Ramos (cell line): Measurements from ENCODE around the gene FBXL20.
"Not testable (repeated sequence)": the region's sequence is repeated elsewhere in the genome, so short reads cannot be mapped to it uniquely, and the experiment has no call there.

ENCODE experiments used
- in situ Hi-C: fragments of 300-500 bp; cut with MboI; formaldehyde crosslinking; loops from one replicate; pipeline ENCODE4 v1.14.3; 2022; ENCODE audit warnings: low sequenced_read_pairs; ENCODE audit not compliant: unreplicated experiment

FBXL20 gene, protein sequence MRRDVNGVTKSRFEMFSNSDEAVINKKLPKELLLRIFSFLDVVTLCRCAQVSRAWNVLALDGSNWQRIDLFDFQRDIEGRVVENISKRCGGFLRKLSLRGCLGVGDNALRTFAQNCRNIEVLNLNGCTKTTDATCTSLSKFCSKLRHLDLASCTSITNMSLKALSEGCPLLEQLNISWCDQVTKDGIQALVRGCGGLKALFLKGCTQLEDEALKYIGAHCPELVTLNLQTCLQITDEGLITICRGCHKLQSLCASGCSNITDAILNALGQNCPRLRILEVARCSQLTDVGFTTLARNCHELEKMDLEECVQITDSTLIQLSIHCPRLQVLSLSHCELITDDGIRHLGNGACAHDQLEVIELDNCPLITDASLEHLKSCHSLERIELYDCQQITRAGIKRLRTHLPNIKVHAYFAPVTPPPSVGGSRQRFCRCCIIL

DNA sequence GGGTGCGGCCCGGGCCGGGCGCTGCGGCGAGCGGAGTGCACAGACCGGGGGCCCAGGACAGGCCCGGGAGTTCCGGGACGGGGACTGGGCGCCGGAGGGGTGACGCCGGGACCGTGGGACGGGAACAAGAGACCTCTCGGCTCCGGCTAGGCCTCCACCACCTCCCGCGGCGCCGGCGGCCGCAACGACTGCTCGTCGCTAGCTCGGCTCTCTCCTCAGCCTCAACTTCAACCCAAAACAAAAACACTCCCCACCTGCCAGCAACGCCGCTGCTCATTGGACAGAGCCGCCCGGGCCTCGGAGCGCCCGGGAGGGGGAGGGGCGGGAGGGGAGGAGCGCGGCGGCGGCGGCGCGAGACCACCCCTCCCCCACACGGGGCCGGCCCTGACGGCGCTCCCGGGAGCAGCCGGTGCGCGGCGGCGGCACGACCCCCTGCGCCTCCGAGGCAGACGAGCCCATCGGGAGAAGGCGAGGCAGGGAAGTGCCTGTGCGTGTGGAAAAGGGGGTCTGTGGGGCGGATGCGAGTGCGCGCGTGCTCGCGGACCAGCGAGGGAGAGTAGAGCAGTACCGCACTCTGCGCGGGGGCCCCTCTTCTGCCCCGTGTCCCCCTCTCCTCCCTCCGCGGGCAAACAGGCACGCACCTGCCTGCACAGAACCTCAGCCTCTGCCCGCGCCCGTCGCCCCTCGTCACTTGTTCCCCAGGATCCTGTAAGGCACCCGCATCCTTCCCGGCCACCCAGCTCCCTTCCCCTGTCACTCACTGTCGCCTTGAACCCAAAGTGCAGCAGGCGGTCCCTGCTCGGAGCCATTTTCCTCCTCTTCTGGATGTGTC is at the start of gene FBXL20:
Gene FBXL20 (minus strand): TSS at position 215 of the 832 bp plus-strand sequence. CDS start 224 bp downstream, outside the sequence.
- in situ Hi-C loops = no loop called here

DNA sequence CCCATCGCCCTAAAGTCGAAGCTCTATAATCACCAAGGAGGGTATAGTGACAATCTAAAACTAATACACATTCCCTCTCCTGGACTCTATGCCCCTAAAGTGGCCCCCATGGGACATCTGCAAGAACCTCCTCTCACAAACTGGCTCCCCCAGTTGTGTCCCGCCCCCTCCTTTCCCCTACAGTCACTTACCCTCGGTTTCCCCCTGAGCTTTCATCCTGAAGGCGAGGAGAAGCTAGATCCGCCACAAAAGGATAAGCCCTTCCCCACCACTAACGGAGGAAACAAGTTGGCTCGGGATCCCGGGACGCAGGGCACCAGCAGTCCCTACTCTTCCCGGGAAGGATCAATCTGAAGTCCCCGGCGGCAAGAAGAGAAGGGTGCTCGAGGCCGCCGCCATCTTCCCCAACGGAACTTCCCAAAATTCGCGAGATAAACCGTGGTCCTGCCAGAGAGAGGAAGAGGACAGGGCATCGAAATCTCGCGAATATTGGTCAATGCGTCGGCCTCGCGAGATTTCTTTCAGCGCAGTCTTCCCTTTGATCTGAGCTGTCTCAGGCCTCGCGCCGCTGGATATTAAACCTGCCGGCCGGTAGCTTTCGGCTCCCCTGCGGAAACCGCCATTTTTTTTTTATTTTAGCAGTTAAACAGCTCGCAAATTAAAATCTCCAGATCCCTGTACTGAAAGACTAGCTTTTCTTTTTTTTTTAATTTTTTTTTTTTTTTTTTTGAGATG is 49.6 kb upstream of the FBXL20 start, which contains the start of gene MED1:
Gene MED1 (minus strand): TSS at position 417 of the 735 bp plus-strand sequence. CDS start 201 bp downstream, at position 216.
- in situ Hi-C loops = no loop called here

DNA sequence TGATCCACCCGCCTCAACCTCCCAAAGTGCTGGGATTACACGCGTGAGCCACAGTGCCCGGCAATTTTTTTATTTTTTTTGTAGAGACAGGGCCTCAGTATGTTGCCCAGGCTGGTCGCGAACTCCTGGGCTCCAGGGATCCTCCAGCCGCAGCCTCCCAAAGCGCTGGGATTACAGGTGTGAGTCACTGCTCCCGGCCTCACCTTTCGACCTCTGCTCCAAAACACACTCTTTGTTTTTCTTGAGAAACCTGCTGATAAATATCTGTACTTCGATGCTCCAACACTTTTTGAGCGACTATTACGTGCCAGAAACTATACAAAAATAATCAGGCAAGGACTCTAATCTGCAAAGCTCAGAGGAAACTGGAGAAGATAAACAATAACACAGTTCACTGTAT is 48.6 kb upstream of the FBXL20 start:
- in situ Hi-C loops = no loop called here

DNA sequence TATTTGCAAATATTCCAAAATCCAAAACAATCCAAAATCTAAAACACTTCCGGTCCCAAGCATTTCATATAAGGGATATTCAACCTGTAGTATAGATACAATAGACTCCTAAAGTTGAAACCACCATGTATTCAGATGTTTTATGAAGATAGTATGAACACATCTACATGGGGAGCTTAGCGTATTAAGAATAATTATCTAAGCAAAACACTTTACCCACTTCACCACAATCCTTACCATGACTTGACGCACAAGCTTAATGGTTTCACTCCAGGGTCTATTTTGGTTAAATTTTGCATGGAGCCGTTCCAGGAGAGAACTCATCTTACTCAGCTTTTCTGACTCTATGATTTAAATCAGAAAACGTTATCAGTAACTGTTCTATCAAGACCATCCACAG is 46.1 kb upstream of the FBXL20 start:
- in situ Hi-C loops = no loop called here

DNA sequence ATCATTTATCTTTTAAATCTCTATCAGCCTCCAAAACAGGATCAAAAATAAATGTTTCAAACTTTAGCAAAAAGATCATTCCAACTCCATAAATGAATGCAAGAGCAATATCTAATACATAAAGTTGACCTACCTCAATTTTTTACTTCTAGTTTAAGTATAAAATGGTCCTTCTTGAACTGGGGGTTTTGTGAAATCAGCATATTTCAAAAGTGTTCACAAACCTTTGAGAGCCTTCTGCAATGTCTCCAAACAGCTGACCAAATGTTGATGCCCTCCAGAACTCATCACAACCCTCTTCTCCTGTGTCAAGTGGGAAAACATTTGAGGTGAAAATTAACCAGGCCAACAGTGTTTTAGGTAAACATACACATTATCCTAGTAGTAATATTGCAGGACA is 41.9 kb upstream of the FBXL20 start:
- in situ Hi-C loops = no loop called here

DNA sequence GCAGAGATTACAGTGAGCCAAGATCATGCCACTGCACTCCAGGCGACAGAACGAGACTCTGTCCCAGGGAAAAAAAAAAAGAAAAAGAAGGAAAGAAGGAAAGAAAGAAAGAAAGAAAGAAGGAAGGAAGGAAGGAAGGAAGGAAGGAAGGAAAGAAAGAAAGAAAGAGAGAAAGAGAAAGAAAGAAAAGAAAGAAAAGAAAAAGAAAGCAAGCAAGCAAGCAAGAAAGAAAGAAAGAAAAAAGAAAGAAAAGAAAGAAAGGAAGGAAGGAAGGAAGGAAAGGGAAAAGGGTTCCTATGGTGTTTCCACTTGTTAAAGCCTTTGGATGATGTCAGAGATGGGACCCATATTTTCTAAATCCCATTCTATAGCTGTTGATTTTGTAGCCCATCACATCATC is 38.4 kb upstream of the FBXL20 start:
- in situ Hi-C loops = not testable (repeated sequence)

DNA sequence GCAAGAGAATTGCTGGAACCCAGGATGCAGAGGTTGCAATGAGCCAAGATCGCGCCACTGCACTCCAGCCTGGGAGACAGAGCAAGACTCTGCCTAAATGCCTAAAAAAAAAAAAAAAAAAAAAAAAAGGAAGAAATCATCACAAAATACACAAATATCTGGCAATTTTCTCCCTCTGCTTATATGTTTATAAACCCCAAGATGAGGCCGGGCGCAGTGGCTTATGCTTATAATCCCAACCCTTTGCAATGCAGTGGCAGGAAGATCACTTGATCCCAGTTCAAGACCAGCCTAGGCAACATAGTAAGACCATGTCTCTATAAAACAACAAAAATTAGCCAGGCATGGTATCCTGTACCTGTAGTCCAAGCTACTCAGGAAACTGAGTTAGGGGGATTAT is 28.2 kb upstream of the FBXL20 start:
- in situ Hi-C loops = no loop called here

DNA sequence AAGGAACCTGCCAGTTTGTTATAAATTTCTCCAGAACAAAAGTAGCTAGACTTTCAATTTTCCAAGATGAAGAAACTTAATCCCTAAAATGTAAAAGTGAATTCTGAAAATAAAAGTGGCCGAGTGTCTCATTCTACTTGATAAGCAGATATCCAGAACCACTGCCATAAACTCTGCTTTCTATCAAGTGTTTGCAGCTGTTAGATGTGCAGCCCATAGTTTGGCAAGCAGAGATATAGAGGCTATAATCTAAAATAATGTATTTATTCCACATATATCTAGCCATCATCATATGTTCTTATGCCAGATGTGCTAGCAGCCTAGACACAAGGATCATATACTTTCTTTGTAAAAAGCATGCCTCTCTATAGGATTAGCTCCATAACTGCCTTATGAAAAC is 14.7 kb upstream of the FBXL20 start:
- in situ Hi-C loops = no loop called here

DNA sequence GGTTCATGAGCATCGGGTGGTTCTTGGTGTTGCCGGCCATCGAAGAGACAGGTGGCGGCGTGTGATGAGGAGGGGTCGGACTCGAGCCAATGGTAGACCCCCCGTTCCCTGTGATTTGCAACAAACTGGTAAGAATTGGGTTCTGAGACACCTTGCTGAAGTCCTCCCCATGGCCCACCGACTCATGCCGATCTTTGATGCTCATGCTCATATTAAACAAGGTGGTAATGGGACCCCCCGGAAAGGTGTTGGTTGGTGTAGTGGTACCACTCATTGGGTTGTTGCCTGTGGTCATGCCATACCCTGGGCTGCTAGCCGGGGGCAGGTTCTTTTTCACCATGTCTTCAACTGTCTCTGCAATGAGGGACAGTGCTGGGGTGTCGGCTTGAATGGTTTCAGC is 8.9 kb upstream of the FBXL20 start:
- in situ Hi-C loops = no loop called here

DNA sequence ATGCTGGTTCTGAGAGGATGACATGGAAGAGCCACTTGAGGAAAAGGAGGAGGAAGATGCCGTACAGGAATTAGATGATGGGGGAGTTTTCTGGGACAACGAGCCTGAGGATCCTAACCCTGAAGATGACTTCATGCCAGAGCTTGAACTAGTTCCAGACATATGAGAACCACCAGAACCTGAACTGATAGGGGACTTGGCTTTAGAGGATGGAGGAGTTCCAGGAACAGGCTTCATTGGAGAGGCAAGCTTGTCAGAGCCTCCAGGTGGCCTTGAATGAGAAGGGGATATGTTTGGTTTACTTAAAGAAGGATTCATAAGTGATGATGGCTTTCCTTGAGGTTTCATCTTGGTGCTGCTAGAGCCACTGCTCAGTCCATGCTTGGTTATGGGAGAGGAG is 6.9 kb upstream of the FBXL20 start:
- in situ Hi-C loops = no loop called here

DNA sequence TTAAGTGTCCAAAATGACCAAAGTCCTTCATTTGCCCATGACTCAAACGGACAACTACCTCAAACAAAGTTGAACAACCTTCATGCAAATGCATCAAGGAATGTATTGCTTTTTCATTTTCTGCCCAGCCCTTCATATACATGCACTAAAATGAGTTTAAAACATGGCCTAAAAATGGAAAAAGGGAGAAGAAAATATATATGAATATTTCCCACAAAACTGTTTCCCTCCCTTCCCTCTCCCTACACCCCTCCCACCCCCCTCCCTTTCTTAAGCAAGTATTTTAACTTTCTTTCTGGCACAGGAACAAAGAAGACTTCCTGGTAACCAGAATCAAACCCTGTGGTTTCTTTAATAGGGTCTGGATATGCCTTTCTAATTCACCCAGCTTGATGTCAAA is 5.5 kb upstream of the FBXL20 start:
- in situ Hi-C loops = no loop called here

DNA sequence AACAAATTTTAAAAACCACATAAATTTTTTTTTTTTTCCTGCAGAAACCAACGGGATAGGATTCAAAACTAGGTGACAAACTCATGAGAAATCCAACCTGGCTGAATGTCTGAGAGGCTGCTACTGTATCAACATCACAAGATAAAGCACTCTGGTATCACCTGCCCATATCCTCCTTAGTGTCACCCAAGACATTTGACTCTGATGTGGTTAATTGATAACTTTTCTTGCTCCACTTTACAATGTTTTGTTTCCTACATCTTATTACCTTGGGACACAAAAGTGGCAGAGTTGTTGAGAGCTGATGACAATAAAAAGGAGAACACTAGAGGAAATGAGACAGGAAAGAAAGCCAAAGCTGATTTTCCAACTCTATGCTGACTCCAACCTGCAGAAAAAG is 4.0 kb upstream of the FBXL20 start:
- in situ Hi-C loops = no loop called here

DNA sequence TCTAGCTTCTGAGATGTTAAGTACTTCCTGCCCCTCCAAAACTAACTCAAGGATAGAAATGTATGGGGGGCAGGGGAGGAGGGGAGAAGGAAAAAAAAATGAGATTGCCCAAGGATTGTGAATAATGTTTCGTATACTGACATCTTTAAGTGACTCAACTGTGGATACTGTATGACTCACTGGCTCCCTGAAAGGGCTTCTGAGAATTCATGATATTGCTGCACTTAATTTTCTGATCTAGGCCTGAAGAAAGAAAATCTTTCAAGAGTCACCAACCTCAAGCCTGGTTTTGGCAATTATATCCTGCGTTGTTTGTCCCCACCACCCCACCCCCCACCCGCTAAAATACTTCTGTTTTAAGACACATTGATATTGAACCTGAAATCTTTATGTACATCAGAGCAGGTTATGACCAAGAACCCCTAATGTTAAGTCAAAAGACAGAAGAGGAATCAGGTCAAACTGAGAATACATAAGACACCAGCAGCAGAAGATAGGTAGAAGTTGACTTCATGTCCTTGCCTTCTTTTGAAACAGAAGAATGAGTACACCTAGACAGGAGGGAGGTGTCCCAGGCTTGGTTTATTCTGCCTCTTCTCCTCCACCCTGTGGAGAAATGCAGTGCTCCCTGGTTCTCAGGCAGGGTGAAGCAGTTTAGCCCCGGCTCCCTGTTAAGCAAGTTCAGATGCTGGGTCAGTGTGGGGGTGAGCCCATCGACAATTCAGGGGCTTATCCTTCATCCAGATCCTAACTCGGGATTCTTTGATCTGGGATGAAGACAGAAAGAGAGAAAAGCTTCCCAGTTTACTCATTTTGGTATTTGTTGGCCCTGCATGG is 3.3 kb upstream of the FBXL20 start:
- in situ Hi-C loops = no loop called here

DNA sequence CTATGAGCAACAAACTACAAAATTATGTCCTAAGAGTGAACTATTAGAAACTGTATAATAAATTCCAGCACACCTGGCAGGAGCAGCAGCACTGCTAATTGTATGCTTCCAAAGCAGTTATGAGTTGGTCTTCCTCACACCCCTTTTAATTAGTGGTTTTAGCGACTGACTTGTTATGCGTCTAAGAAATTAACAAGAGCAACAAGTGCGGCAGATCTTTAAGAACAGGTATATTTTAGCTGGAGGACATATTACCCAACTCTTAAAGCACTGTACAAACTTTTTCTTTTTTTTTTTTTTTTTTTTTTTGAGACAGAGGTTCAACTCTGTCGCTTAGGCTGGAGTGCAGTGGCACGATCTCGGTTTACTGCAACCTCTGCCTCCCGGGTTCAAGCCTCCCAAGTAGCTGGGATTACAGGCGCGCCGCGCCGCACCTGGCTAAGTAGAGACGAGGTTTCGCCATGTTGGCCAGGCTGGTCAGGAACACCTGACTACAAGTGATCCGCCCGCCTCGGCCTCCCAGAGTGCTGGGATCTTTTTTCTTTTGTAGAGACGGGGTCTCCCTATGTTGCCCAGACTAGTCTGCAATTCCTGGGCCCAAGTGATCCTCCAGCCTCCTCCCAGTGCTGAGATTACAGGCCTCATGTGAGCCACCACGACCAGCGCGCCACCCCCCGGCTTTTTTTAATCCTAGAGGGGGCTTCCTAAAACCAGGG is 1.6 kb upstream of the FBXL20 start:
- in situ Hi-C loops = no loop called here

DNA sequence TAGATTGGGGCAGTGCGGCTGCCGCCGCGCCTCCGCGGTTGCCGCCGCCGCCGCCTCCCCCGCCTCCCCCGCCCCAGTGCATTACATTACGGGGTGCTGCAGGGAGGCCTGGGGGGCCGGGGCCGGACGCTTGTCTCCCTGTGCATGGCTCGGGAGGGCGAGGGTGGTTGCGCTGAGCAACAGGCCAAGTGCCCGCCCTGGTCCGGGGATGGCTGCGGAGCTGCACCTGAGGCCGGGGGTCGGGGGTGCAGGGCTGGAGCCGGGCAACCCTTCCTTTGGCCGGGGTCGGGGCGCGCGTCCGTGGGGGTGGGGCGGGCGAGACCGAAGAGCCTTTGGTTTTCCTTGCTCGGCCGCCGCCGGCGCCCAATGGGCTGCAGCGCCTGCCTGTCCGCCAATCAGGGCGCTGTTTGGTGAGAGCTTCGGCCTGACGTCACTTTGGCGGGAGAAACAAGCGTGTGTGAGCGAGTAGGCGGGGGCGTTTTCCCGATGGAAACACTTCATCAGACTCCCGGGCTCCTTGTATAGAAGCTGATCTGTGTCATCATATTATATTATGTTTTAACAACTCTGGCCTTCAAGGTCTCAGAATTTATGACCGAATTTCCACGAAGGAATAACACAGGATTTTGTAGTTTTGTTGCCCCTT is 941 bp upstream of the FBXL20 start:
- in situ Hi-C loops = no loop called here

DNA sequence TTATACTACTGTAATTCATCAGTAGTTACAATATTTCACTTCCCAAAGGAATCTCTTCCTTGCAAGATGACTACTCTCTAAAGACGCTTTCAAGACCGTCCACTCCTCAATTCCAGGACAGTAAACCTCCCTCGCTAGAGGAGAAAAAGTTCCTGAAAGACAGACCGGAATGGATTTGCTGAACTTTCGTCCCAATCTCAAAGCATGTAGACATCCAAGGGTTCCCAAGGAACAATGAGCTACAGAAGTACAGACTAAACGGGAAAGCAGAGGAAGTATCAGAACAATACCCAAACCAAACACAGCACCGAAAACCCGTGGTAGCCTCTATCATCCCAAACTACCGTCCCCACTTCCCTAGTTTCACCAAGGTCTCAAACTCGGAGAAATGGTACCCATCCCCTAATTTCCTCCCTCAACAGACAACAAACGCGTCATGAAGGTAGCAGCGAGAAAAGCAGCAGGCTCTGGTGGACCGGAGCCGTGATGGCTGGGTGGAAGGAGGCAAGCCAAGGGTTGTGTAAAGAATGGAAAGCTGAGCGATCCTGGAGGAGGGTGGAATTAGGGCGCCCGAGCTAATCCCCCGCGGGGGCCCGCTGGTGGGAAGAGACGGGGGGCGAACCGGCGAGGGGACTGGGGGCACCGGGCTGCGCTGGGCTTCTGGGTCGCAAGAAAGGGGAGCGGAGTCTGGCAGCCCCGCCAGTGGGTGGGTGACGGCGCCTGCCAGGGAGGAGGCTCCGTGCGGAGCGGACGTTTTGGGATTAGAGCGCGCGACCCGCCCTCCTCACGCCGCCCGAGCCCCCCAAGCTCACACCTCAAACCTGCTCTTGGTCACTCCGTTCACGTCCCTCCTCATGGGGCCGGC is 647 bp downstream of the FBXL20 start:
- in situ Hi-C loops = no loop called here

DNA sequence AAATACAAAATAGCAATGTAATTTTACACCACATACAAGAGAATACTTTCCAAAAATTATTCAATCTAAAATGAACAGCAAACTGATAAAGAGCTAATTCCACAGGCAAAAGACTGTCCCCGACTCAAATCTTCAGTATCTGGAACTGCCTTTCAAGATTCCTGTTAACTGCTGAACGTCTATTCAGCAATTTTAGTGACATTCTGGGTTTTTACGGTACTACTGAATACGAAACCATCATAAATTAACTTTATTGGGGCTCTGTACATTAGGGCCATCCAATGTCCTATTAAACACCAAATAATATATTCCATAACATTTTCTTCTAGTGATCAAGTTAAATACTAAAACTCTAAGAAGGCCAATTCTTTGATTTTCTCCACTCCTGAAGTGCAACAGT is 1.6 kb downstream of the FBXL20 start:
- in situ Hi-C loops = no loop called here

DNA sequence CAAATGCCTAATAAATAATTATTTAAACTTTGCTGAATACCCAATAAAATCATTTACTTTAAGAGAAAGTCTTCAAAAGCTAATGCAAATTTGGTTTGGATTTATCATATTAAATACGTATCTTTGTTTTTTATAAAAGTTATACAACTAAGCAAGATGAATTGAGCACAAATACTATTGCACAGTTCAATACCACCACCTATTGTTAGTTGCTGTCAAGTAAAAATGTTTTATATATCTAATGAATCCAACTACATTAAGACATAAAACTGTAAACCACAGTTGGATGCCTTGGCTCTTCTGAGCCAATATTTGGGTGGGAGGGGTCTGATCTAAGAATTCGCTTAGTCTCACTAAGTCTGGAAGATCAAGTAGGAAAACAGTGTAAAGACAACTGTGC is 7.7 kb downstream of the FBXL20 start:
- in situ Hi-C loops = no loop called here
